ENCODE data around the gene C5orf47. TPM values are rescaled to one million over a fixed set of nuclear protein-coding genes. Genes with fewer than 3 reads are reported as not detected.

The C5orf47 gene
- total RNA-seq, 1 experiment from 2014 or later, result not detected

DNA sequence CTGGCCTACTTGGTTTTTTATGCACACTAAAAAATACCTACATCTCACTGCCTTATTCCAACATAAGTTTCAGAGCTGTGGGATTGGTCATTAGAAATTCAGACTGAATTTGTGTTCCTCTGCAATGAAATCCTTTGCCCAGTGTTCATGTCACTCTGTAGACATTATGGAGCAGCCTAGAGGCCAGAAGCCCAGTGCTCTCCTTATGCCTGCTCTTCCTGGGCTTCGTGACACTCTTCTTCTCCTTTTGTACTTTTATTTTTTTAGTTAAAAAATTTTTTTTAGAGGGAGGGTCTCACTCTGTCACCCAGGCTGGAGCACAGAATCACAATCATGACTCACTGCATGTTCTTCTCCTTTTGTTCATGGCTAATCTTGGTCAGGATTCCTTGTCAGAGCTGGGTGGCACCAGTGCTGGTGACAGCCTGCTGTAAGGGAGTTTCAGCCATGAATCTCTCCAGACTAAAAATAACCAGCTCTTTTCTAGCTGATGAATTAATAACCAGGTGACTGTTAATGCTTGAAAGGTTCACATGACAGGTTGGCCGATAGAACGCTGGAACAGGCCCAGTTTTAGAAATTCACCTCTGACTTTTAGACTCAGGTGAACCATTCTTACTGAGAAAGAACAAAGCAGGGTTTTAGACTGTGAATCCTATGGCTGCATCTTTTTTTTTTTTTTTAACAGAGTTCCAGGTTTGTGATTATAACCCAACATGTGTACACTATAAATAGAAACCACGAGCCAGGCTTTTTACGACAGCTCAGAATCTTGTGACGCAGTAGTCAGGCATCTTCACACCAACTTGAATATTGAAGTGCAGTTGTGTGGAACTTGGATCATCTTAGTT, 34.1 kb upstream of the C5orf47 start:
- POLR2A ChIA-PET, result no interaction called here
- H3K27me3 ChIP-seq (ENCODE audit: insufficient read depth, low read length), result no peaks in the 10 kb centered on the region
- H3K4me2 ChIP-seq (ENCODE audit: low read length), result no peak overlapping the region
- no peaks in the 10 kb centered on the region for H4K20me1 ChIP-seq (ENCODE audit: insufficient read depth)
- DNase-seq (ENCODE audit: low read depth, low spot score) (no peak), ATAC-seq (no peak)
- H3K4me3 ChIP-seq (replicated peaks in 1 of 2; ENCODE audit: low read depth in 1 of 2, low read length in 2 of 2), result no peak overlapping the region
- no peak overlapping the region for H3K9ac ChIP-seq (ENCODE audit: low read length)
- H3K27ac ChIP-seq (ENCODE audit: low read depth, low read length), result no peak overlapping the region
- H3K9me2 ChIP-seq (ENCODE audit: insufficient read depth), result no peaks in the 10 kb centered on the region
- RAD21 ChIA-PET (ENCODE audit: low non-redundant PET in 1 of 2, low total read pairs in 2 of 2, uncharacterized antibody in 2 of 2, unreplicated experiment in 2 of 2), result no interaction called here
- intact Hi-C loops (cut with micrococcal nuclease), result no loop called here
- TF ChIP-seq POLR2A (IDR thresholded peaks at IDR 0.05; ENCODE audit: borderline replicate concordance, extremely low read depth, insufficient read depth, insufficient read length) (no peak), YY1 (IDR thresholded peaks at IDR 0.05; ENCODE audit: extremely low read depth, insufficient replicate concordance, low read depth, low read length) (no peak), FOSL1 (IDR thresholded peaks at IDR 0.05; ENCODE audit: low read depth) (no peak)
- TF ChIP-seq, protein P1, sequence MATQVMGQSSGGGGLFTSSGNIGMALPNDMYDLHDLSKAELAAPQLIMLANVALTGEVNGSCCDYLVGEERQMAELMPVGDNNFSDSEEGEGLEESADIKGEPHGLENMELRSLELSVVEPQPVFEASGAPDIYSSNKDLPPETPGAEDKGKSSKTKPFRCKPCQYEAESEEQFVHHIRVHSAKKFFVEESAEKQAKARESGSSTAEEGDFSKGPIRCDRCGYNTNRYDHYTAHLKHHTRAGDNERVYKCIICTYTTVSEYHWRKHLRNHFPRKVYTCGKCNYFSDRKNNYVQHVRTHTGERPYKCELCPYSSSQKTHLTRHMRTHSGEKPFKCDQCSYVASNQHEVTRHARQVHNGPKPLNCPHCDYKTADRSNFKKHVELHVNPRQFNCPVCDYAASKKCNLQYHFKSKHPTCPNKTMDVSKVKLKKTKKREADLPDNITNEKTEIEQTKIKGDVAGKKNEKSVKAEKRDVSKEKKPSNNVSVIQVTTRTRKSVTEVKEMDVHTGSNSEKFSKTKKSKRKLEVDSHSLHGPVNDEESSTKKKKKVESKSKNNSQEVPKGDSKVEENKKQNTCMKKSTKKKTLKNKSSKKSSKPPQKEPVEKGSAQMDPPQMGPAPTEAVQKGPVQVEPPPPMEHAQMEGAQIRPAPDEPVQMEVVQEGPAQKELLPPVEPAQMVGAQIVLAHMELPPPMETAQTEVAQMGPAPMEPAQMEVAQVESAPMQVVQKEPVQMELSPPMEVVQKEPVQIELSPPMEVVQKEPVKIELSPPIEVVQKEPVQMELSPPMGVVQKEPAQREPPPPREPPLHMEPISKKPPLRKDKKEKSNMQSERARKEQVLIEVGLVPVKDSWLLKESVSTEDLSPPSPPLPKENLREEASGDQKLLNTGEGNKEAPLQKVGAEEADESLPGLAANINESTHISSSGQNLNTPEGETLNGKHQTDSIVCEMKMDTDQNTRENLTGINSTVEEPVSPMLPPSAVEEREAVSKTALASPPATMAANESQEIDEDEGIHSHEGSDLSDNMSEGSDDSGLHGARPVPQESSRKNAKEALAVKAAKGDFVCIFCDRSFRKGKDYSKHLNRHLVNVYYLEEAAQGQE (IDR thresholded peaks at IDR 0.05; ENCODE audit: low read depth), result no peak
- TF ChIP-seq, protein P2, sequence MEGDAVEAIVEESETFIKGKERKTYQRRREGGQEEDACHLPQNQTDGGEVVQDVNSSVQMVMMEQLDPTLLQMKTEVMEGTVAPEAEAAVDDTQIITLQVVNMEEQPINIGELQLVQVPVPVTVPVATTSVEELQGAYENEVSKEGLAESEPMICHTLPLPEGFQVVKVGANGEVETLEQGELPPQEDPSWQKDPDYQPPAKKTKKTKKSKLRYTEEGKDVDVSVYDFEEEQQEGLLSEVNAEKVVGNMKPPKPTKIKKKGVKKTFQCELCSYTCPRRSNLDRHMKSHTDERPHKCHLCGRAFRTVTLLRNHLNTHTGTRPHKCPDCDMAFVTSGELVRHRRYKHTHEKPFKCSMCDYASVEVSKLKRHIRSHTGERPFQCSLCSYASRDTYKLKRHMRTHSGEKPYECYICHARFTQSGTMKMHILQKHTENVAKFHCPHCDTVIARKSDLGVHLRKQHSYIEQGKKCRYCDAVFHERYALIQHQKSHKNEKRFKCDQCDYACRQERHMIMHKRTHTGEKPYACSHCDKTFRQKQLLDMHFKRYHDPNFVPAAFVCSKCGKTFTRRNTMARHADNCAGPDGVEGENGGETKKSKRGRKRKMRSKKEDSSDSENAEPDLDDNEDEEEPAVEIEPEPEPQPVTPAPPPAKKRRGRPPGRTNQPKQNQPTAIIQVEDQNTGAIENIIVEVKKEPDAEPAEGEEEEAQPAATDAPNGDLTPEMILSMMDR (IDR thresholded peaks at IDR 0.05 in 2 of 3, conservative IDR thresholded peaks at IDR 0.05 in 1 of 3; ENCODE audit: borderline replicate concordance in 1 of 3, insufficient read depth in 1 of 3, low read depth in 2 of 3, low read length in 2 of 3), result no peak
- CTCF ChIA-PET, result no interaction called here
- peaks cover 0 to 6% of the 10 kb centered on the region in 2 experiments; a peak in 1 of 4 replicates for H3K36me3 ChIP-seq (ENCODE audit: control insufficient read depth in 1 of 2, insufficient read depth in 2 of 2, low read length in 2 of 2)
- no peak overlapping the region for H2AFZ ChIP-seq (ENCODE audit: low read depth, low read length, poor library complexity, severe bottlenecking)
- no peaks in the 10 kb centered on the region for H3K4me1 ChIP-seq (ENCODE audit: control insufficient read depth in 1 of 2, insufficient read depth in 2 of 2, low read length in 2 of 2)
- no peaks in the 10 kb centered on the region for H3K9me3 ChIP-seq (ENCODE audit: control insufficient read depth in 1 of 2, insufficient read depth in 1 of 2, low read depth in 1 of 2, low read length in 2 of 2)
- no peaks in the 10 kb centered on the region for H3K79me2 ChIP-seq (ENCODE audit: insufficient read depth, low read length)
- BruUV-seq (replicated peaks), result no TSS peak

Data from HCT116 (cell line).